ENCODE measurements around the gene FRMD7.

GRCh38 chrX:132171881-132172280 is 44.1 kb upstream of the FRMD7 start:
- TF ChIP-seq CTCF (IDR thresholded peaks at IDR 0.05 in 4 of 5, conservative IDR thresholded peaks at IDR 0.05 in 1 of 5) (no peak), POLR2A (IDR thresholded peaks at IDR 0.05) (no peak)
